ENCODE measurements around the gene LTBP4.

The LTBP4 gene

DNA sequence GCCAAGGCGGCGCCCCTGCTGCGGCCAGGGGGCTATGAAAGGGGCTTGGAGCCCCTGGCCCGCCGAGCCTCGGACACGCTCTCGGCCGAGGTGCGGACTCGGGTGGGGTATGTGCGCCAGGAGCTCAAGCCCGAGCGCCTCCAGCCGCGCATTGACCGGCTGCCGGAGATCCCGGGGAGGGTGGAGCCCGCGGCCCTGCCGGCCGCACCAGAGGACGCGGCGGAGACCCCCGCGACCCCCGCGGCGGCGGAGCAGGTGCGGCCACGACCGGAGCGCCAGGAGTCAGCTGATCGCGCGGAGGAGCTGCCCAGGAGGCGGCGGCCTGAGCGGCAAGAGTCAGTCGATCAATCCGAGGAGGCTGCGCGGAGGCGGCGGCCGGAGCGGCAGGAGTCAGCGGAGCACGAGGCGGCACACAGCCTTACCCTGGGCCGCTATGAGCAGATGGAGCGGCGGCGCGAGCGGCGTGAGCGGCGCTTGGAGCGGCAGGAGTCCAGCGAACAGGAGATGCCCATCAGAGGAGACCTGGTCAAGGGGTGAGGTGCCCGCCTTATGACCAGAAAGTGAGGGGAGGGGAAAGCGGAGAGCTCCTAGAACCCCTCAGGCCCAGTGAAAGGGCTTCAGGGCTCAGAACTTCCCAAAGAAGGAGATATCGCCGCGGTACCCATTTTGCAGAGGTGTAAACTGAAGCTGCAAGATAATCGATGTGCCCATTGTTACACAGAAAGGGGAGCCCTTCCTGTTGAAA is 33.2 kb upstream of the LTBP4 start:
- ChIA-PET POLR2A (interaction anchor here (0.6 to 1.7 kb wide), 4 partner anchors 12 to 142 kb away, joined by 3 to 6 read pairs (median 5); no protein-coding TSS in a partner anchor), CTCF (interaction anchor here (1.4 to 12.8 kb wide), 6 partner anchors 9 to 104 kb away, joined by 4 to 132 read pairs (median 52); partner anchors contain the start of gene LTBP4)
- Histone ChIP-seq H3K27ac (ENCODE audit: extremely low read depth, low read depth, low read length) (no peak overlapping the region), H3K36me3 (ENCODE audit: control insufficient read depth in 2 of 2, insufficient read depth in 1 of 2, low read length in 2 of 2) (no peaks in the 10 kb centered on the region), H3K9me3 (ENCODE audit: control insufficient read depth, insufficient read depth, low read depth, low read length) (no peaks in the 10 kb centered on the region), H3K4me1 (ENCODE audit: control insufficient read depth, insufficient read depth, low read length) (peaks cover 16% of the 10 kb centered on the region), H3K4me3 (ENCODE audit: low read depth, low read length) (peak overlapping the region; percentile 12)
- TF ChIP-seq GLIS1 (tag by site-specific recombination; IDR thresholded peaks at IDR 0.05) (0 out of 2 replicates have a peak, but pooled peaks have one; percentile 6), ZNF558 (tag by site-specific recombination; IDR thresholded peaks at IDR 0.05) (no peak), PRDM1 (tag by site-specific recombination; IDR thresholded peaks at IDR 0.05) (0 out of 2 replicates have a peak, but pooled peaks have one; percentile 36), ZNF391 (tag by site-specific recombination; IDR thresholded peaks at IDR 0.05; ENCODE audit: borderline replicate concordance, low read depth) (no peak), GLIS2 (tag by site-specific recombination; IDR thresholded peaks at IDR 0.05) (peak; percentile 59; the same call in 1 of the 2 replicates)
- TF ChIP-seq, protein P1, sequence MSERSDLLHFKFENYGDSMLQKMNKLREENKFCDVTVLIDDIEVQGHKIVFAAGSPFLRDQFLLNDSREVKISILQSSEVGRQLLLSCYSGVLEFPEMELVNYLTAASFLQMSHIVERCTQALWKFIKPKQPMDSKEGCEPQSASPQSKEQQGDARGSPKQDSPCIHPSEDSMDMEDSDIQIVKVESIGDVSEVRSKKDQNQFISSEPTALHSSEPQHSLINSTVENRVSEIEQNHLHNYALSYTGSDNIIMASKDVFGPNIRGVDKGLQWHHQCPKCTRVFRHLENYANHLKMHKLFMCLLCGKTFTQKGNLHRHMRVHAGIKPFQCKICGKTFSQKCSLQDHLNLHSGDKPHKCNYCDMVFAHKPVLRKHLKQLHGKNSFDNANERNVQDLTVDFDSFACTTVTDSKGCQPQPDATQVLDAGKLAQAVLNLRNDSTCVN (tag by site-specific recombination; optimal IDR thresholded peaks at IDR 0.05): peak; percentile 21

DNA sequence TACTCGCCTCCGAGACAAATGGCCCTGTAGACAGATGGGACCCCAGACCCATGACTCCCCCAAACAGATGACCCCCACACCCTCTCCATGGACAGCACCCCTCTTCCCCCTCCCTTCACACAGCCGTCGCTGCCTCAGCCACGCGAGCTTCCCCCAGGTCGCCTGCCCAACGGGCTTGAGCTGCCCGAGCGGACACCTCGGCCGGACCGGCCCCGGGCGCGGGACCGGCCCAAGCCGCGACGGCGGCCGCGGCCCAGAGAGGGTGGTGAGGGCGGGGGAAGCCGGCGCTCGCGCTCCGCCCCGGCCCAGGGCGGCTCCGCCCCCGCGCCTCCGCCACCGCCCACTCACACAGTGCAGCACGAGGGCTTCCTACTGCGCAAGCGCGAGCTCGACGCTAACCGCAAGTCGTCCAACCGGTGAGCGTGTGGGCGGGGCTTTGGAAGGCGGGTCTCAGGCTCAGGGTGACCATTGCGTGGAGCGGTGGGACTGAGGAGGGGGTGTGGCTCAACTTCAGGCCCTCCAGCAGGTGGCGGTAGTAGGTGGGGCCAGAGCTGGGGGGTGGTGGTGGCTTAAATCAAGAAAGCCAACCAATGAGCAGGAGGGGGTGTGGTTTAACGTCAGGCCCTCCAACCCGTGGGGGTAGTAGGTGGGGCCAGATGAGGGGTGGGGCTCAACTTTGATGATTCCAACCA is 30.7 kb upstream of the LTBP4 start:
- CTCF ChIA-PET: interaction anchor here (0.5 to 12.8 kb wide), 58 partner anchors 8 to 1750 kb away, joined by 3 to 132 read pairs (median 5); partner anchors contain the start of genes BLVRB, EID2B and LTBP4
- no peaks in the 10 kb centered on the region for H3K36me3 ChIP-seq (ENCODE audit: control insufficient read depth in 2 of 2, insufficient read depth in 1 of 2, low read length in 2 of 2)
- POLR2A ChIA-PET: interaction anchor here (0.6 to 2.0 kb wide), 45 partner anchors 9 to 1351 kb away, joined by 3 to 35 read pairs (median 4); partner anchors contain the start of genes ACTMAP, B9D2, BLVRB and C19orf47
- H3K27ac ChIP-seq (ENCODE audit: extremely low read depth, low read depth, low read length): peak overlapping the region; percentile 73
- no peaks in the 10 kb centered on the region for H3K9me3 ChIP-seq (ENCODE audit: control insufficient read depth, insufficient read depth, low read depth, low read length)
- H3K4me1 ChIP-seq (ENCODE audit: control insufficient read depth, insufficient read depth, low read length): peaks cover 16% of the 10 kb centered on the region
- peak overlapping the region; percentile 35 for H3K4me3 ChIP-seq (ENCODE audit: low read depth, low read length)
- TF ChIP-seq ZNF10 (tag by site-specific recombination; IDR thresholded peaks at IDR 0.05) (peak; percentile 78; the same call in 1 of the 2 replicates), GLIS2 (tag by site-specific recombination; IDR thresholded peaks at IDR 0.05) (peak; percentile 100), PRDM1 (tag by site-specific recombination; IDR thresholded peaks at IDR 0.05) (no peak), ZNF335 (tag by site-specific recombination; conservative IDR thresholded peaks at IDR 0.05) (peak; percentile 98; the same call in 1 of the 2 replicates), ZBTB8A (tag by site-specific recombination; IDR thresholded peaks at IDR 0.05) (peak; percentile 27; the same call in 1 of the 2 replicates), ZNF654 (tag by site-specific recombination; IDR thresholded peaks at IDR 0.05; ENCODE audit: low read depth) (no peak), ZNF140 (tag by site-specific recombination; IDR thresholded peaks at IDR 0.05) (no peak), KLF10 (tag by site-specific recombination; IDR thresholded peaks at IDR 0.05) (peak; percentile 100), ZNF404 (tag by site-specific recombination; IDR thresholded peaks at IDR 0.05) (no peak), EGR2 (tag by site-specific recombination; IDR thresholded peaks at IDR 0.05; ENCODE audit: low read depth) (peak; percentile 97), ZNF596 (tag by site-specific recombination; IDR thresholded peaks at IDR 0.05) (peak; percentile 54; the same call in 1 of the 2 replicates), ZSCAN30 (tag by site-specific recombination; IDR thresholded peaks at IDR 0.05) (peak; percentile 87), SCRT2 (tag by site-specific recombination; IDR thresholded peaks at IDR 0.05) (peak; percentile 99), ZNF561 (tag by site-specific recombination; IDR thresholded peaks at IDR 0.05; ENCODE audit: borderline replicate concordance) (peak; percentile 66; the same call in 1 of the 2 replicates)
- TF ChIP-seq, protein P2, sequence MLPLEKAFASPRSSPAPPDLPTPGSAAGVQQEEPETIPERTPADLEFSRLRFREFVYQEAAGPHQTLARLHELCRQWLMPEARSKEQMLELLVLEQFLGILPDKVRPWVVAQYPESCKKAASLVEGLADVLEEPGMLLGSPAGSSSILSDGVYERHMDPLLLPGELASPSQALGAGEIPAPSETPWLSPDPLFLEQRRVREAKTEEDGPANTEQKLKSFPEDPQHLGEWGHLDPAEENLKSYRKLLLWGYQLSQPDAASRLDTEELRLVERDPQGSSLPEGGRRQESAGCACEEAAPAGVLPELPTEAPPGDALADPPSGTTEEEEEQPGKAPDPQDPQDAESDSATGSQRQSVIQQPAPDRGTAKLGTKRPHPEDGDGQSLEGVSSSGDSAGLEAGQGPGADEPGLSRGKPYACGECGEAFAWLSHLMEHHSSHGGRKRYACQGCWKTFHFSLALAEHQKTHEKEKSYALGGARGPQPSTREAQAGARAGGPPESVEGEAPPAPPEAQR (tag by site-specific recombination; IDR thresholded peaks at IDR 0.05): 0 out of 2 replicates have a peak, but pooled peaks have one; percentile 39
- TF ChIP-seq, protein P3, sequence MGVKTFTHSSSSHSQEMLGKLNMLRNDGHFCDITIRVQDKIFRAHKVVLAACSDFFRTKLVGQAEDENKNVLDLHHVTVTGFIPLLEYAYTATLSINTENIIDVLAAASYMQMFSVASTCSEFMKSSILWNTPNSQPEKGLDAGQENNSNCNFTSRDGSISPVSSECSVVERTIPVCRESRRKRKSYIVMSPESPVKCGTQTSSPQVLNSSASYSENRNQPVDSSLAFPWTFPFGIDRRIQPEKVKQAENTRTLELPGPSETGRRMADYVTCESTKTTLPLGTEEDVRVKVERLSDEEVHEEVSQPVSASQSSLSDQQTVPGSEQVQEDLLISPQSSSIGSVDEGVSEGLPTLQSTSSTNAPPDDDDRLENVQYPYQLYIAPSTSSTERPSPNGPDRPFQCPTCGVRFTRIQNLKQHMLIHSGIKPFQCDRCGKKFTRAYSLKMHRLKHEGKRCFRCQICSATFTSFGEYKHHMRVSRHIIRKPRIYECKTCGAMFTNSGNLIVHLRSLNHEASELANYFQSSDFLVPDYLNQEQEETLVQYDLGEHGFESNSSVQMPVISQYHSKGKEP (tag by site-specific recombination; IDR thresholded peaks at IDR 0.05): peak; percentile 32; the same call in 1 of the 2 replicates
- TF ChIP-seq, protein P4, sequence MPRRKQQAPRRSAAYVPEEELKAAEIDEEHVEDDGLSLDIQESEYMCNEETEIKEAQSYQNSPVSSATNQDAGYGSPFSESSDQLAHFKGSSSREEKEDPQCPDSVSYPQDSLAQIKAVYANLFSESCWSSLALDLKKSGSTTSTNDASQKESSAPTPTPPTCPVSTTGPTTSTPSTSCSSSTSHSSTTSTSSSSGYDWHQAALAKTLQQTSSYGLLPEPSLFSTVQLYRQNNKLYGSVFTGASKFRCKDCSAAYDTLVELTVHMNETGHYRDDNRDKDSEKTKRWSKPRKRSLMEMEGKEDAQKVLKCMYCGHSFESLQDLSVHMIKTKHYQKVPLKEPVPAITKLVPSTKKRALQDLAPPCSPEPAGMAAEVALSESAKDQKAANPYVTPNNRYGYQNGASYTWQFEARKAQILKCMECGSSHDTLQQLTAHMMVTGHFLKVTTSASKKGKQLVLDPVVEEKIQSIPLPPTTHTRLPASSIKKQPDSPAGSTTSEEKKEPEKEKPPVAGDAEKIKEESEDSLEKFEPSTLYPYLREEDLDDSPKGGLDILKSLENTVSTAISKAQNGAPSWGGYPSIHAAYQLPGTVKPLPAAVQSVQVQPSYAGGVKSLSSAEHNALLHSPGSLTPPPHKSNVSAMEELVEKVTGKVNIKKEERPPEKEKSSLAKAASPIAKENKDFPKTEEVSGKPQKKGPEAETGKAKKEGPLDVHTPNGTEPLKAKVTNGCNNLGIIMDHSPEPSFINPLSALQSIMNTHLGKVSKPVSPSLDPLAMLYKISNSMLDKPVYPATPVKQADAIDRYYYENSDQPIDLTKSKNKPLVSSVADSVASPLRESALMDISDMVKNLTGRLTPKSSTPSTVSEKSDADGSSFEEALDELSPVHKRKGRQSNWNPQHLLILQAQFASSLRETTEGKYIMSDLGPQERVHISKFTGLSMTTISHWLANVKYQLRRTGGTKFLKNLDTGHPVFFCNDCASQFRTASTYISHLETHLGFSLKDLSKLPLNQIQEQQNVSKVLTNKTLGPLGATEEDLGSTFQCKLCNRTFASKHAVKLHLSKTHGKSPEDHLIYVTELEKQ (tag by site-specific recombination; IDR thresholded peaks at IDR 0.05; ENCODE audit: borderline replicate concordance): 0 out of 2 replicates have a peak, but pooled peaks have one; percentile 10
